ENCODE data around the gene PXMP2. TPM values are rescaled to one million over a fixed set of nuclear protein-coding genes. Genes with fewer than 3 reads are reported as not detected.

Gene PXMP2
- total RNA-seq, 1 donor: 10.1 TPM

DNA sequence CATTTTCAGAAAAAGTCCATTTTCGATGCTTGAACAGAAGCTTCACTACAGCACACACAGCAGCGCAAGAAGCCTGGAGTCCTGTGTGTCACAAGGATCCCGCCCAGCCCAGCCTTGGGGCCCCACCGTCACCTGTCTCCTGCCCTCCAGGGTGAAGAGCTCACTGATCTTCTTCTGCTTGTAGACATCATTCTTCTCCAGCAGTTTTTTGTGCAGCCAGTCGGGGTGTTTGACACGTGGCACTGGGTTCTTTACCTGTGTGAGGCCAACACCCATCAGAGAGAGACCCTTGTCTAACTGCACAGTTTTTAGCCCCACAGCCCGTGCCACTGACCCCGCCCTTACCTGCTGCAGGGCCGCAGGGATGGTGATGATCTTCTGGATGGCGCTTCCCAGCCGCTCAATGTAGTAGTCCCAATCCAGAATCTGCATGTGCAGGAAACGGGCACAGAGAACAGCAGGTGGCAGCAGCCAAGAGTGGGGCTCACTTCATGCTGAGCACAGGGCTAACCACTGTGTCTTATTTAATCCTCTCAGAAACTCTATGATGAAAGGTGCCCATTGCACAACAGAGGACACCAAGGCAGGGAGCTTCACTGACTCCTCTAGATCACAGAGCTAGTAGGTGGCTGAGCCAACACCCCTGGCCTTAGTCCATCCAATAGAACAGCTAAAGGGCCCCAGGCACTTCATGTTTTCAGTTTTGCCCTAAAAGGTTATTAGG is 30.2 kb upstream of the PXMP2 start:
- H2AFZ ChIP-seq (ENCODE audit: low read length): no peak overlapping the region
- no peak overlapping the region for H3K4me2 ChIP-seq (ENCODE audit: insufficient read depth, low read length)
- no peak for DNase-seq (ENCODE audit: insufficient read length, low spot score, missing footprints)
- TF ChIP-seq, protein P1, sequence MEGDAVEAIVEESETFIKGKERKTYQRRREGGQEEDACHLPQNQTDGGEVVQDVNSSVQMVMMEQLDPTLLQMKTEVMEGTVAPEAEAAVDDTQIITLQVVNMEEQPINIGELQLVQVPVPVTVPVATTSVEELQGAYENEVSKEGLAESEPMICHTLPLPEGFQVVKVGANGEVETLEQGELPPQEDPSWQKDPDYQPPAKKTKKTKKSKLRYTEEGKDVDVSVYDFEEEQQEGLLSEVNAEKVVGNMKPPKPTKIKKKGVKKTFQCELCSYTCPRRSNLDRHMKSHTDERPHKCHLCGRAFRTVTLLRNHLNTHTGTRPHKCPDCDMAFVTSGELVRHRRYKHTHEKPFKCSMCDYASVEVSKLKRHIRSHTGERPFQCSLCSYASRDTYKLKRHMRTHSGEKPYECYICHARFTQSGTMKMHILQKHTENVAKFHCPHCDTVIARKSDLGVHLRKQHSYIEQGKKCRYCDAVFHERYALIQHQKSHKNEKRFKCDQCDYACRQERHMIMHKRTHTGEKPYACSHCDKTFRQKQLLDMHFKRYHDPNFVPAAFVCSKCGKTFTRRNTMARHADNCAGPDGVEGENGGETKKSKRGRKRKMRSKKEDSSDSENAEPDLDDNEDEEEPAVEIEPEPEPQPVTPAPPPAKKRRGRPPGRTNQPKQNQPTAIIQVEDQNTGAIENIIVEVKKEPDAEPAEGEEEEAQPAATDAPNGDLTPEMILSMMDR (IDR thresholded peaks at IDR 0.05; ENCODE audit: extremely low read depth, low read depth, low read length): no peak
- H3K9me3 ChIP-seq (ENCODE audit: low read depth, low read length): no peaks in the 10 kb centered on the region
- H3K27me3 ChIP-seq (ENCODE audit: insufficient read depth, low read length): no peaks in the 10 kb centered on the region
- no peaks in the 10 kb centered on the region for H4K20me1 ChIP-seq (ENCODE audit: insufficient read depth, low read length)
- H3K36me3 ChIP-seq (ENCODE audit: insufficient read depth, low read length): peaks cover 54% of the 10 kb centered on the region
- no peak overlapping the region for H3K27ac ChIP-seq (ENCODE audit: low read depth, low read length)
- H3K79me2 ChIP-seq (ENCODE audit: insufficient read depth, low read length): no peaks in the 10 kb centered on the region
- no peaks in the 10 kb centered on the region for H3K4me1 ChIP-seq (ENCODE audit: insufficient read depth, low read length)
- H3K4me3 ChIP-seq (ENCODE audit: insufficient read depth, low read length): no peak overlapping the region

DNA sequence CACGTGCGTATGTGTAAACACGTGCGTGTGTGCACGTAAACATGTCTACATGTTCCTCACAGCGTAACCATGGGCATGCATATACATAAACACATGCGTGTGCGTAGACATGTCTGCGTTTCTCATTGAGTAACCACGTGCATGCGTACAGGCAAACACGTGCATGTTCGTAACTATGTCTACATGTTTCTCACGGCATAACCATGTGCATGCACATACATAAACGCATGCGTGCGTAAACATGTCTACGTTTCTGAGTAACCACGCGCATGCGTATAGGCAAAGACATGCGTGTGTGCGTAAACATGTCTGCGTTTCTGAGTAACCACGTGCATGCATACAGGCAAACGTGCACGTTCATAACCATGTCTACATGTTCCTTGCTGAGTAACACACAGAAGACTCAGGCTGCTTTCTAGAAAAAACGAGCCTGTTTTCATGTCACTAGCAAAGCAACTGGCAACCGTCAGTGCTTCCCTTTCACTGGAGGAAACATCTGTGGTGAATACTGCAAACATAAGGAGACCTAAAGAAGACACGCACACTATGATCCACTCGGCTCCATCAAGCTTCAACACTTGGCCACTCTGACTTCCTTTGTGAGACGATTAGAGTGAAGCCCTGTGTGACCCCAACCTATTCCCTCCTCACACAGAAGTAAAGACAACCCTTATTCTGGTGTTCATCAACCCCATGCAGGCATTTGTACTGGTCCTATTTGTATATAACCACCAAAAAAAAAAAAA is 29.1 kb upstream of the PXMP2 start:
- H3K4me2 ChIP-seq (ENCODE audit: insufficient read depth, low read length): no peak overlapping the region
- no peaks in the 10 kb centered on the region for H3K79me2 ChIP-seq (ENCODE audit: insufficient read depth, low read length)
- peaks cover 62% of the 10 kb centered on the region for H3K36me3 ChIP-seq (ENCODE audit: insufficient read depth, low read length)

DNA sequence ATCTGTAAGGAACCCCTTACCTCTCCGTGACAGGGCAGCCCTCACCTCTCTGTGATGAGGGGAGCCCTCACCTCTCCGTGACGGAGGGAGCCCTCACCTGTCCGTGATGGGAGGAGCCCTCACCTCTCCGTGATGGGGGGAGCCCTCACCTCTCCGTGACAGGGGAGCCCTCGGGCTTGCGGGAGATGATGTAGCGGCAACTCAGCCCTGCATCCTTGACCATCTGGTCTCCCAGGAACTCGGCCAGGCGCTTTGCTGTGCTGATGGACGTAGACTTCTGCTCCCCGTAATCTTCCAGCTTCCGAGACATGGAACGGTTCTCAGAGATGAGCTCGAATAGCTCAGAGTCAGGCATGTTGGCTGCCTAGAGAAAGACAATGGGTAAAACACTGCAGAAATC is 28.2 kb upstream of the PXMP2 start:
- Histone ChIP-seq H3K27me3 (ENCODE audit: insufficient read depth, low read length) (no peaks in the 10 kb centered on the region), H2AFZ (ENCODE audit: low read length) (no peak overlapping the region), H3K79me2 (ENCODE audit: insufficient read depth, low read length) (no peaks in the 10 kb centered on the region), H3K27ac (ENCODE audit: low read depth, low read length) (no peak overlapping the region), H3K9me3 (ENCODE audit: low read depth, low read length) (no peaks in the 10 kb centered on the region), H3K4me2 (ENCODE audit: insufficient read depth, low read length) (no peak overlapping the region), H4K20me1 (ENCODE audit: insufficient read depth, low read length) (no peaks in the 10 kb centered on the region), H3K4me3 (ENCODE audit: insufficient read depth, low read length) (no peak overlapping the region), H3K4me1 (ENCODE audit: insufficient read depth, low read length) (no peaks in the 10 kb centered on the region), H3K36me3 (ENCODE audit: insufficient read depth, low read length) (peaks cover 62% of the 10 kb centered on the region)
- TF ChIP-seq, protein P1 (IDR thresholded peaks at IDR 0.05; ENCODE audit: extremely low read depth, low read depth, low read length): no peak
- no peak for DNase-seq (ENCODE audit: insufficient read length, low spot score, missing footprints)

More for the DNA sequence above, 29.1 kb upstream of the PXMP2 start:
- TF ChIP-seq, protein P1 (IDR thresholded peaks at IDR 0.05; ENCODE audit: extremely low read depth, low read depth, low read length): no peak
- H3K4me1 ChIP-seq (ENCODE audit: insufficient read depth, low read length): no peaks in the 10 kb centered on the region
- no peak overlapping the region for H2AFZ ChIP-seq (ENCODE audit: low read length)
- no peak for DNase-seq (ENCODE audit: insufficient read length, low spot score, missing footprints)
- no peak overlapping the region for H3K27ac ChIP-seq (ENCODE audit: low read depth, low read length)
- H3K4me3 ChIP-seq (ENCODE audit: insufficient read depth, low read length): no peak overlapping the region
- no peaks in the 10 kb centered on the region for H3K9me3 ChIP-seq (ENCODE audit: low read depth, low read length)
- H3K27me3 ChIP-seq (ENCODE audit: insufficient read depth, low read length): no peaks in the 10 kb centered on the region
- H4K20me1 ChIP-seq (ENCODE audit: insufficient read depth, low read length): no peaks in the 10 kb centered on the region

DNA sequence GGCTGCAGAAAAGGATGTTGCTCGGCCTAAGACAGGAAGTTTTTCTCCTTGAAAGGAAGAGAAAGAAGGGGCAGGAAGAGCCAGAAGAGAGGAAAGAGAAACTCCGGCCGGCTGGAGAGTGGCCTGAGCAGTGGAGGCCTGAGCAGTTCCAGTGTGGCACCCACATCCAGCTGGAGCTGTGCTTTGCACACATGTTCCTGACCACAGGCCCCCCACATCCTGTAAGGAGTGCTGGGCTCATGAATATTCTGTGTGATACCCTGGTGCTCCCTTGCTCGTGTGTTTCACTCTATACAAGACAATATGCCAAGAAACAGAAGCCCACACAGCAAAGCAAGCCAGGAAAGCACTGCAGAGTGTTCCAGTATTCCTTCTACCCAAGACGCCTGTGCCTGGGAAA is 27.3 kb upstream of the PXMP2 start:
- TF ChIP-seq, protein P1 (IDR thresholded peaks at IDR 0.05; ENCODE audit: extremely low read depth, low read depth, low read length): no peak
- H3K36me3 ChIP-seq (ENCODE audit: insufficient read depth, low read length): peaks cover 54% of the 10 kb centered on the region

More for the DNA sequence above, 27.3 kb upstream of the PXMP2 start:
- H3K4me1 ChIP-seq (ENCODE audit: insufficient read depth, low read length): no peaks in the 10 kb centered on the region
- H3K27me3 ChIP-seq (ENCODE audit: insufficient read depth, low read length): no peaks in the 10 kb centered on the region
- no peaks in the 10 kb centered on the region for H3K79me2 ChIP-seq (ENCODE audit: insufficient read depth, low read length)
- H3K9me3 ChIP-seq (ENCODE audit: low read depth, low read length): no peaks in the 10 kb centered on the region
- H3K27ac ChIP-seq (ENCODE audit: low read depth, low read length): no peak overlapping the region
- no peak overlapping the region for H3K4me2 ChIP-seq (ENCODE audit: insufficient read depth, low read length)
- no peak for DNase-seq (ENCODE audit: insufficient read length, low spot score, missing footprints)
- no peaks in the 10 kb centered on the region for H4K20me1 ChIP-seq (ENCODE audit: insufficient read depth, low read length)
- H2AFZ ChIP-seq (ENCODE audit: low read length): no peak overlapping the region
- H3K4me3 ChIP-seq (ENCODE audit: insufficient read depth, low read length): no peak overlapping the region

Data from osteoblast (primary cell).